CD14-positive monocyte (primary cell): ENCODE results near the gene RHOH. TPM values are rescaled to one million over a fixed set of nuclear protein-coding genes. Genes with fewer than 3 reads are reported as not detected.

Source experiments
- DNase-seq, 3 donors: peaks; one replicate each; pipeline ENCODE4 v3.0.0-alpha.2; 2011 to 2022
- H2AFZ ChIP-seq: 2 replicates; pipeline ENCODE4 v1.6.0; 2012; ENCODE audit warnings: mild to moderate bottlenecking, low read depth, low read length, inconsistent platforms; ENCODE audit not compliant: insufficient read depth, poor library complexity, severe bottlenecking
- H3K27ac ChIP-seq, 2 donors: 1 replicate in 1 of 2; 2 replicates in 1 of 2; pipeline ENCODE4 v1.5.1; 2012 to 2013; ENCODE audit warnings: low read length in 2 of 2, control low read depth in 1 of 2, inconsistent platforms in 1 of 2, low read depth in 1 of 2, mild to moderate bottlenecking in 1 of 2
- H3K27me3 ChIP-seq, 2 donors: one replicate each; pipeline versions ENCODE4 v1.6.0 to v1.6.1; 2011 to 2013; ENCODE audit warnings: low read length in 2 of 2; ENCODE audit not compliant: control insufficient read depth in 2 of 2, insufficient read depth in 2 of 2
- H3K36me3 ChIP-seq, 2 donors: replicated peaks in 1 of 2; 1 replicate in 1 of 2; 2 replicates in 1 of 2; pipeline versions ENCODE4 v1.5.1 to v1.6.1; 2012 to 2013; ENCODE audit warnings: low read length in 2 of 2, control low read depth in 1 of 2, inconsistent platforms in 1 of 2, mild to moderate bottlenecking in 1 of 2; ENCODE audit not compliant: insufficient read depth in 2 of 2, control insufficient read depth in 1 of 2
- H3K4me1 ChIP-seq, 2 donors: 1 replicate in 1 of 2; 2 replicates in 1 of 2; pipeline versions ENCODE4 v1.5.1 to v1.6.1; 2012 to 2013; ENCODE audit warnings: low read length in 2 of 2, control low read depth in 1 of 2, inconsistent platforms in 1 of 2, mild to moderate bottlenecking in 1 of 2, moderate library complexity in 1 of 2; ENCODE audit not compliant: insufficient read depth in 2 of 2, control insufficient read depth in 1 of 2
- H3K4me2 ChIP-seq: replicated peaks from 2 replicates; pipeline ENCODE3; 2012; ENCODE audit warnings: low read length, moderate library complexity, mild to moderate bottlenecking; ENCODE audit not compliant: poor library complexity, severe bottlenecking; ENCODE audit errors: extremely low read depth
- H3K4me3 ChIP-seq, 3 experiments: fragments of 200-600 bp in 1 of 3; sonication (generic) in 1 of 3; replicated peaks in 1 of 3; 1 replicate in 2 of 3; 2 replicates in 1 of 3; pipeline ENCODE4 v1.5.1; 2011 to 2013; ENCODE audit warnings: low read length in 3 of 3, mild to moderate bottlenecking in 3 of 3, control low read depth in 2 of 3, low read depth in 2 of 3, inconsistent platforms in 1 of 3, moderate library complexity in 1 of 3
- H3K79me2 ChIP-seq: 2 replicates; pipeline ENCODE4 v1.6.0; 2012; ENCODE audit warnings: mild to moderate bottlenecking, control low read depth, inconsistent platforms, low read length, moderate library complexity; ENCODE audit not compliant: insufficient read depth
- H3K9ac ChIP-seq: 2 replicates; pipeline ENCODE4 v1.6.0; 2017; ENCODE audit warnings: low read length, mild to moderate bottlenecking; ENCODE audit not compliant: insufficient read depth, poor library complexity, severe bottlenecking
- H3K9me3 ChIP-seq, 2 donors: replicated peaks in 1 of 2; 1 replicate in 1 of 2; 2 replicates in 1 of 2; pipeline versions ENCODE4 v1.5.1 to v1.6.1; 2012 to 2013; ENCODE audit warnings: low read length in 2 of 2, control low read depth in 1 of 2; ENCODE audit not compliant: control insufficient read depth in 1 of 2, insufficient read depth in 1 of 2
- H4K20me1 ChIP-seq: 2 replicates; pipeline ENCODE4 v1.6.0; 2012; ENCODE audit warnings: mild to moderate bottlenecking, low read length, control low read depth, moderate library complexity; ENCODE audit not compliant: insufficient read depth
- H3K27ac Mint-ChIP-seq, 7 donors: one replicate each; pipeline ENCODE4 v1.8.0; 2020; ENCODE audit warnings: mild to moderate bottlenecking in 7 of 7, mixed read lengths in 7 of 7, moderate library complexity in 6 of 7, inconsistent platforms in 2 of 7
- H3K27me3 Mint-ChIP-seq, 3 donors: one replicate each; pipeline ENCODE4 v1.8.0; 2021 to 2022; ENCODE audit warnings: low read depth in 3 of 3, mild to moderate bottlenecking in 3 of 3, mixed read lengths in 3 of 3, moderate library complexity in 3 of 3, inconsistent platforms in 1 of 3
- H3K36me3 Mint-ChIP-seq, 2 donors: one replicate each; pipeline ENCODE4 v1.8.0; 2020; ENCODE audit warnings: mixed read lengths in 2 of 2, inconsistent platforms in 1 of 2, mild to moderate bottlenecking in 1 of 2
- H3K4me1 Mint-ChIP-seq: one replicate; pipeline ENCODE4 v1.8.0; 2020; ENCODE audit warnings: mild to moderate bottlenecking, mixed read lengths
- H3K4me3 Mint-ChIP-seq, 2 donors: one replicate each; pipeline ENCODE4 v1.8.0; 2020; ENCODE audit warnings: mild to moderate bottlenecking in 2 of 2, mixed read lengths in 2 of 2, moderate library complexity in 1 of 2
- H3K9me3 Mint-ChIP-seq, 7 donors: one replicate each; pipeline ENCODE4 v1.8.0; 2020 to 2022; ENCODE audit warnings: mixed read lengths in 7 of 7, mild to moderate bottlenecking in 6 of 7, moderate library complexity in 6 of 7, inconsistent platforms in 2 of 7
- CTCF ChIP-seq: fragments of 200-600 bp; IDR thresholded peaks from one replicate; pipeline ENCODE4 v1.8.0; 2022; ENCODE audit warnings: antibody characterized with exemption, mild to moderate bottlenecking
- WGBS: methylation state at CpG from one replicate; pipeline ENCODE4 v1.1.5; 2013; ENCODE audit warnings: missing lambda C conversion rate; ENCODE audit not compliant: insufficient coverage; 5-methylcytosine and 5-hydroxymethylcytosine counted together
- intact Hi-C, 2 donors: fragments of 100-400 bp; cut with micrococcal nuclease; formaldehyde crosslinking; loops; one replicate each; pipeline versions ENCODE4 v1.15.0 to v1.15.1; 2023
- polyA plus RNA-seq, 3 donors: library from polyadenylated mRNA; depleted of rRNA in 1 of 3; unstranded in 2 of 3; stranded (reverse) in 1 of 3; fragments of 300-500 nt in 2 of 3; fragments of >200 nt in 1 of 3; fragmentation: Illumina TruSeq in 2 of 3; gene quantifications; 1 replicate in 2 of 3; 2 replicates in 1 of 3; pipeline ENCODE4 v1.2.3, GENCODE V29; 2012 to 2021

The RHOH gene
- polyA plus RNA-seq, 3 donors: 0.16 to 1.4 (median 1.2) TPM

GRCh38 chr4:40185830-40186664 lies 10.8 kb upstream of the RHOH start:
- H3K27me3 Mint-ChIP-seq: peaks cover 0 to 4% (median 2%) of the 10 kb centered on the region in 3 donors
- DNase-seq: no peak
- no peak overlapping the region for H3K4me3 Mint-ChIP-seq
- Histone ChIP-seq H4K20me1 (no peaks in the 10 kb centered on the region), H3K9ac (no peak overlapping the region), H3K27ac (no peak overlapping the region), H3K79me2 (no peaks in the 10 kb centered on the region), H2AFZ (no peak overlapping the region), H3K4me1 (peaks cover 6 to 15% of the 10 kb centered on the region in 2 donors), H3K9me3 (no peaks in the 10 kb centered on the region), H3K4me3 (no peak overlapping the region), H3K4me2 (no peak overlapping the region), H3K36me3 (no peaks in the 10 kb centered on the region), H3K27me3 (no peaks in the 10 kb centered on the region)
- peaks cover 25% of the 10 kb centered on the region for H3K4me1 Mint-ChIP-seq
- 100% methylated on average over 2 of the region's 5 CpGs for WGBS
- peak overlapping the region in 3 of 7 donors; percentile 8 to 26 (median 10) for H3K27ac Mint-ChIP-seq
- intact Hi-C loops: no loop called here
- H3K36me3 Mint-ChIP-seq: peaks cover 0 to 5% of the 10 kb centered on the region in 2 donors
- no peak for TF ChIP-seq CTCF
- no peaks in the 10 kb centered on the region for H3K9me3 Mint-ChIP-seq

GRCh38 chr4:40186665-40187014 lies 10.2 kb upstream of the RHOH start:
- H3K27ac ChIP-seq: no peak overlapping the region
- H4K20me1 ChIP-seq: no peaks in the 10 kb centered on the region
- peaks cover 0 to 4% (median 2%) of the 10 kb centered on the region in 3 donors for H3K27me3 Mint-ChIP-seq
- no peak for DNase-seq
- no peak overlapping the region for H2AFZ ChIP-seq
- peaks cover 6 to 14% of the 10 kb centered on the region in 2 donors for H3K4me1 ChIP-seq
- peaks cover 0 to 3% of the 10 kb centered on the region in 2 donors for H3K36me3 Mint-ChIP-seq
- WGBS: no CpG with 5 or more reads among the region's 1 CpG
- H3K4me1 Mint-ChIP-seq: peaks cover 26% of the 10 kb centered on the region
- H3K9me3 Mint-ChIP-seq: no peaks in the 10 kb centered on the region
- no peak for TF ChIP-seq CTCF
- H3K9me3 ChIP-seq: no peaks in the 10 kb centered on the region
- no peaks in the 10 kb centered on the region for H3K27me3 ChIP-seq
- no peak overlapping the region for H3K4me2 ChIP-seq
- no peak overlapping the region for H3K27ac Mint-ChIP-seq
- H3K9ac ChIP-seq: no peak overlapping the region
- H3K4me3 ChIP-seq: no peak overlapping the region
- intact Hi-C loops: no loop called here
- H3K79me2 ChIP-seq: no peaks in the 10 kb centered on the region
- no peaks in the 10 kb centered on the region for H3K36me3 ChIP-seq
- no peak overlapping the region for H3K4me3 Mint-ChIP-seq
